Lower leg skin (tissue), 3 donors: ENCODE data around the gene FTO.

Experiments used
- POLR2A ChIP-seq, 2 donors: fragments of 450-650 bp; IDR thresholded peaks; one replicate each; pipeline ENCODE4 v1.6.1; 2016 to 2017; ENCODE audit warnings: antibody characterized with exemption in 2 of 2, mild to moderate bottlenecking in 1 of 2, moderate library complexity in 1 of 2
- TF ChIP-seq, protein P1 (sequence below), 3 donors: fragments of 450-650 bp; IDR thresholded peaks; one replicate each; pipeline ENCODE4 v1.5.1; 2016; ENCODE audit warnings: antibody characterized with exemption in 3 of 3, mild to moderate bottlenecking in 3 of 3, moderate library complexity in 2 of 3

DNA sequence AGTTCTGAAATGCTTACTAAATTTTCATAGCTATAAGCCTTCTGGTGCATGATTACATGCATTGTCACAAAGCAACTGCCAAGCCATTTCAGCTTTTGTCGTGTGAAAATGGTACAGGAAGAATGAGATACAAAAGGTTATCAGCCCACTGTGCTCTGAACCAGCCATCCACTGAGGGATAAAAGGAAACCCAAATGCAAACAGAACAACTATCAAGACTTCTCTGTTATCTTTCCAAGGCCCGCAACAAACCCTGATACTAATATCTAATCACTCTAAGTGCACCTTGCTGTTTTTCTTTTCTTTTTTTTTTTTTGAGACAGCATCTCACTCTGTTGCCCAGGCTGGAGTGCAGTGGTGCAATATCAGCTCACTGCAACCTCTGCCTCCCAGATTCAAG lies 109.0 kb downstream of the FTO start:
- TF ChIP-seq, protein P1, sequence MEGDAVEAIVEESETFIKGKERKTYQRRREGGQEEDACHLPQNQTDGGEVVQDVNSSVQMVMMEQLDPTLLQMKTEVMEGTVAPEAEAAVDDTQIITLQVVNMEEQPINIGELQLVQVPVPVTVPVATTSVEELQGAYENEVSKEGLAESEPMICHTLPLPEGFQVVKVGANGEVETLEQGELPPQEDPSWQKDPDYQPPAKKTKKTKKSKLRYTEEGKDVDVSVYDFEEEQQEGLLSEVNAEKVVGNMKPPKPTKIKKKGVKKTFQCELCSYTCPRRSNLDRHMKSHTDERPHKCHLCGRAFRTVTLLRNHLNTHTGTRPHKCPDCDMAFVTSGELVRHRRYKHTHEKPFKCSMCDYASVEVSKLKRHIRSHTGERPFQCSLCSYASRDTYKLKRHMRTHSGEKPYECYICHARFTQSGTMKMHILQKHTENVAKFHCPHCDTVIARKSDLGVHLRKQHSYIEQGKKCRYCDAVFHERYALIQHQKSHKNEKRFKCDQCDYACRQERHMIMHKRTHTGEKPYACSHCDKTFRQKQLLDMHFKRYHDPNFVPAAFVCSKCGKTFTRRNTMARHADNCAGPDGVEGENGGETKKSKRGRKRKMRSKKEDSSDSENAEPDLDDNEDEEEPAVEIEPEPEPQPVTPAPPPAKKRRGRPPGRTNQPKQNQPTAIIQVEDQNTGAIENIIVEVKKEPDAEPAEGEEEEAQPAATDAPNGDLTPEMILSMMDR (IDR thresholded peaks at IDR 0.05) = no peak
- no peak for TF ChIP-seq POLR2A (IDR thresholded peaks at IDR 0.05)
